Measurements from ENCODE around the gene CD300A.

The CD300A gene

GRCh38 chr17:74446551-74447500 is 19.6 kb upstream of the CD300A start:
- TF ChIP-seq, protein P1, sequence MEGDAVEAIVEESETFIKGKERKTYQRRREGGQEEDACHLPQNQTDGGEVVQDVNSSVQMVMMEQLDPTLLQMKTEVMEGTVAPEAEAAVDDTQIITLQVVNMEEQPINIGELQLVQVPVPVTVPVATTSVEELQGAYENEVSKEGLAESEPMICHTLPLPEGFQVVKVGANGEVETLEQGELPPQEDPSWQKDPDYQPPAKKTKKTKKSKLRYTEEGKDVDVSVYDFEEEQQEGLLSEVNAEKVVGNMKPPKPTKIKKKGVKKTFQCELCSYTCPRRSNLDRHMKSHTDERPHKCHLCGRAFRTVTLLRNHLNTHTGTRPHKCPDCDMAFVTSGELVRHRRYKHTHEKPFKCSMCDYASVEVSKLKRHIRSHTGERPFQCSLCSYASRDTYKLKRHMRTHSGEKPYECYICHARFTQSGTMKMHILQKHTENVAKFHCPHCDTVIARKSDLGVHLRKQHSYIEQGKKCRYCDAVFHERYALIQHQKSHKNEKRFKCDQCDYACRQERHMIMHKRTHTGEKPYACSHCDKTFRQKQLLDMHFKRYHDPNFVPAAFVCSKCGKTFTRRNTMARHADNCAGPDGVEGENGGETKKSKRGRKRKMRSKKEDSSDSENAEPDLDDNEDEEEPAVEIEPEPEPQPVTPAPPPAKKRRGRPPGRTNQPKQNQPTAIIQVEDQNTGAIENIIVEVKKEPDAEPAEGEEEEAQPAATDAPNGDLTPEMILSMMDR (conservative IDR thresholded peaks at IDR 0.05): no peak
- TF ChIP-seq ZFX (IDR thresholded peaks at IDR 0.05): no peak
- no peak overlapping the region for H3K27ac ChIP-seq

GRCh38 chr17:74447628-74448159 is 18.7 kb upstream of the CD300A start:
- TF ChIP-seq, protein P1 (conservative IDR thresholded peaks at IDR 0.05): no peak
- no peak for TF ChIP-seq ZFX (IDR thresholded peaks at IDR 0.05)
- H3K27ac ChIP-seq: no peak overlapping the region

GRCh38 chr17:74448756-74449155 is 17.7 kb upstream of the CD300A start:
- H3K27ac ChIP-seq: no peak overlapping the region
- TF ChIP-seq ZFX (IDR thresholded peaks at IDR 0.05): no peak
- TF ChIP-seq, protein P1 (conservative IDR thresholded peaks at IDR 0.05): no peak

GRCh38 chr17:74449306-74449705 is 17.1 kb upstream of the CD300A start:
- no peak overlapping the region for H3K27ac ChIP-seq
- TF ChIP-seq, protein P1 (conservative IDR thresholded peaks at IDR 0.05): no peak
- no peak for TF ChIP-seq ZFX (IDR thresholded peaks at IDR 0.05)

- TF ChIP-seq, protein P1 (conservative IDR thresholded peaks at IDR 0.05): no peak
- TF ChIP-seq ZFX (IDR thresholded peaks at IDR 0.05): no peak
- no peak overlapping the region for H3K27ac ChIP-seq
Observed at GRCh38 chr17:74449773-74450172, 16.7 kb upstream of the CD300A start.

GRCh38 chr17:74450231-74450630 is 16.2 kb upstream of the CD300A start:
- TF ChIP-seq, protein P1 (conservative IDR thresholded peaks at IDR 0.05): no peak
- H3K27ac ChIP-seq: no peak overlapping the region

DNA sequence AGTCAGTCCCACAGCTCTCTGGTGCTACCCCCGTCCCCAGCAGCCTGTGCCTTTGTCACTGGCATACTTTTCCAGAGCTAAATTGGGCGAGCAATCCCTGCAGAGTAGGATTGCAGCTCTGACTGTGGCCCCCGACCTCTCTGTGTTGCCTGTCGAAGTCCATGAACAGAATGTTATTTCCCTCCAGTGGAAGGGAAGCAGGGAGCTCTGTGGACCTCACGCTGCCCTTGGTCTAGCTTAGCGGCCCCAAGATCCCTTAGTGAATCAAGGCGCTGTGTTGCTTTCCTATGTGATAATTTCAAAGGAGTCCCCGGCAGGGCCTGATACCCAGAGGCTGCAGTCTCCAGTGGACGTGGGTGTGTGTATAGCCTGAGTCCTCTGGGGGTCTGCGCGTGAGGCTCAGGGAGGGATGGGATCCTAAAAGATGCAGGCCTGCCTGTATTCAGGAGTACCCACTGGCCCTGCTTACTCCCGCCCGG is 15.5 kb upstream of the CD300A start:
- no peak overlapping the region for H3K27ac ChIP-seq
- TF ChIP-seq, protein P1 (conservative IDR thresholded peaks at IDR 0.05): no peak
- no peak for TF ChIP-seq ZFX (IDR thresholded peaks at IDR 0.05)

Measured in C4-2B (cell line).